Endothelial cell of umbilical vein (primary cell): ENCODE results near the gene SYNDIG1.

Experiments
- CTCF ChIP-seq, 2 donors: IDR thresholded peaks; 1 replicate in 1 of 2; 2 replicates in 1 of 2; pipeline ENCODE4 v1.5.1; 2011; ENCODE audit warnings: low read length in 2 of 2, mild to moderate bottlenecking in 2 of 2, moderate library complexity in 2 of 2, control low read depth in 1 of 2, inconsistent platforms in 1 of 2, low read depth in 1 of 2; ENCODE audit not compliant: insufficient read depth in 1 of 2; ENCODE audit errors: extremely low read depth in 1 of 2
- EZH2 ChIP-seq: IDR thresholded peaks from 2 replicates; pipeline ENCODE4 v1.6.1; 2012; ENCODE audit warnings: borderline replicate concordance, low read depth, mild to moderate bottlenecking, moderate library complexity, low read length, inconsistent platforms; ENCODE audit not compliant: severe bottlenecking
- FOS ChIP-seq: IDR thresholded peaks from 2 replicates; pipeline ENCODE4 v1.6.1; 2011; ENCODE audit warnings: mild to moderate bottlenecking, low read length, moderate library complexity, borderline replicate concordance; ENCODE audit not compliant: insufficient read depth
- GATA2 ChIP-seq: IDR thresholded peaks from 2 replicates; pipeline ENCODE4 v1.7.0; 2011; ENCODE audit warnings: low read depth, mild to moderate bottlenecking, moderate library complexity, mixed read lengths, low read length; ENCODE audit not compliant: insufficient read length, insufficient read depth
- JUN ChIP-seq: IDR thresholded peaks from 2 replicates; pipeline ENCODE4 v1.6.1; 2011; ENCODE audit warnings: borderline replicate concordance, low read depth; ENCODE audit not compliant: insufficient read length, insufficient read depth
- MAX ChIP-seq: IDR thresholded peaks from 2 replicates; pipeline ENCODE4 v1.6.1; 2011; ENCODE audit not compliant: insufficient read depth, insufficient read length
- MYC ChIP-seq: IDR thresholded peaks from one replicate; pipeline ENCODE4 v1.6.1; 2011; ENCODE audit warnings: mild to moderate bottlenecking, low read depth, low read length
- POLR2A ChIP-seq: IDR thresholded peaks from 2 replicates; pipeline ENCODE4 v1.6.1; 2012; ENCODE audit warnings: low read depth, mild to moderate bottlenecking, control low read depth, low read length
- POLR2AphosphoS5 ChIP-seq: IDR thresholded peaks from 2 replicates; pipeline ENCODE4 v1.6.1; 2012; ENCODE audit warnings: low read depth, mild to moderate bottlenecking, control low read depth, low read length, moderate library complexity; ENCODE audit not compliant: insufficient read depth

GRCh38 chr20:24704899-24705298, 235.5 kb downstream of the SYNDIG1 start:
- TF ChIP-seq POLR2AphosphoS5 (no peak), EZH2 (no peak), POLR2A (no peak), CTCF (IDR thresholded peaks at IDR 0.05; ENCODE audit: extremely low read depth in 1 of 2, insufficient read depth in 1 of 2, low read depth in 1 of 2, low read length in 2 of 2) (no peak), JUN (no peak), MYC (no peak), FOS (no peak), MAX (no peak), GATA2 (no peak)
